22Rv1 (cell line): ENCODE results near the gene SLC48A1.
"Not testable (repeated sequence)": the region's sequence is repeated elsewhere in the genome, so short reads cannot be mapped to it uniquely, and the experiment has no call there.

Experiments used
- H3K27ac ChIP-seq: fragments of 450-650 bp; 2 replicates; pipeline ENCODE4 v1.5.1; 2017
- ZFX ChIP-seq: fragments of 450-650 bp; IDR thresholded peaks from 2 replicates; pipeline ENCODE4 v1.6.1; 2017; ENCODE audit warnings: antibody characterized with exemption, borderline replicate concordance
- TF ChIP-seq, protein P1 (sequence below): fragments of 450-650 bp; IDR thresholded peaks from 2 replicates; pipeline ENCODE4 v1.5.1; 2017; ENCODE audit warnings: mild to moderate bottlenecking

The SLC48A1 gene

DNA sequence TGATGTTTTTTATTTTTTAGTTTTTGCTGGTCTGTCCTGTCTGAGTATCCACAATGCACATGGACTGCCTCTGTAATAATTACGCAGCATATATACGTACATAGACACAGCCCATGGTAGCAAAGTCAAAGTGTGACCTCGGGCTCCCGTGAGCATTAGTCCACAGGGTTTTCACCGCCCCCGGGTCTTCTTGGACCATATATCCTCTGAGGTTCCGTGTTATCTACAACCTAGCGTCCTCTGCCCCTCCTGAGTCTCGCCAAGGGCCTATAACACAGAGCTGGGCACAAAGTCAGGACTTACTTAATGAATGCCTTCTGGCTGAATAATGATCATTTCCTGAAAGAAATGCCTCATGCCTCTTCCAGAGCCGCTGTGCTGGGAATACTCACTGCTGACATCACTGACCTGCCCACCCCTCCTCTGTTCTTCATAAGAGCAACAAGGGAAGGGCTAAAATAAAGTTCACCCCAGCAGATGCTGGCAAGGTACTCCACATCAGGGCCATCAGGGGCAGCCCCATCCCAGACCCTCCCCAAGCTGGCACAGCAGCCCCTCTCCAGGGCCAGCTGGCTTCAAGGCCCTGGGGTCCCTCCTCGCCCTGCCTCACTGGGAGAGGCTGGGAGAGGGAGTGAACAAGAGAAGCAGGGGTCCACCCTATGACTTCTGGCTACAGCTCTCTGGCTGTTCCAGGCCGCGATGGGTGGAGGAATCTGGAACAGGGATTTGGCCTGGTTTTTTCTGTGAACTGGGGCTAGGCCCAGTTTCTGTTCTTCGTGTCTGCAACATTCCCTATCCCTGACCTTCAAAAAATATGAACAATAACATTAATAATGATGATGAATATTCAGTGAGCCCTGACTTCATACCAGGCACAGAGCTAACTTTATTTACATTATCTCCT lies 38.8 kb downstream of the SLC48A1 start:
- TF ChIP-seq, protein P1, sequence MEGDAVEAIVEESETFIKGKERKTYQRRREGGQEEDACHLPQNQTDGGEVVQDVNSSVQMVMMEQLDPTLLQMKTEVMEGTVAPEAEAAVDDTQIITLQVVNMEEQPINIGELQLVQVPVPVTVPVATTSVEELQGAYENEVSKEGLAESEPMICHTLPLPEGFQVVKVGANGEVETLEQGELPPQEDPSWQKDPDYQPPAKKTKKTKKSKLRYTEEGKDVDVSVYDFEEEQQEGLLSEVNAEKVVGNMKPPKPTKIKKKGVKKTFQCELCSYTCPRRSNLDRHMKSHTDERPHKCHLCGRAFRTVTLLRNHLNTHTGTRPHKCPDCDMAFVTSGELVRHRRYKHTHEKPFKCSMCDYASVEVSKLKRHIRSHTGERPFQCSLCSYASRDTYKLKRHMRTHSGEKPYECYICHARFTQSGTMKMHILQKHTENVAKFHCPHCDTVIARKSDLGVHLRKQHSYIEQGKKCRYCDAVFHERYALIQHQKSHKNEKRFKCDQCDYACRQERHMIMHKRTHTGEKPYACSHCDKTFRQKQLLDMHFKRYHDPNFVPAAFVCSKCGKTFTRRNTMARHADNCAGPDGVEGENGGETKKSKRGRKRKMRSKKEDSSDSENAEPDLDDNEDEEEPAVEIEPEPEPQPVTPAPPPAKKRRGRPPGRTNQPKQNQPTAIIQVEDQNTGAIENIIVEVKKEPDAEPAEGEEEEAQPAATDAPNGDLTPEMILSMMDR, result no peak
- no peak overlapping the region for H3K27ac ChIP-seq

GRCh38 chr12:47812797-47813510 lies 39.9 kb downstream of the SLC48A1 start:
- TF ChIP-seq, protein P1, result no peak
- no peak for TF ChIP-seq ZFX
- H3K27ac ChIP-seq, result no peak overlapping the region

DNA sequence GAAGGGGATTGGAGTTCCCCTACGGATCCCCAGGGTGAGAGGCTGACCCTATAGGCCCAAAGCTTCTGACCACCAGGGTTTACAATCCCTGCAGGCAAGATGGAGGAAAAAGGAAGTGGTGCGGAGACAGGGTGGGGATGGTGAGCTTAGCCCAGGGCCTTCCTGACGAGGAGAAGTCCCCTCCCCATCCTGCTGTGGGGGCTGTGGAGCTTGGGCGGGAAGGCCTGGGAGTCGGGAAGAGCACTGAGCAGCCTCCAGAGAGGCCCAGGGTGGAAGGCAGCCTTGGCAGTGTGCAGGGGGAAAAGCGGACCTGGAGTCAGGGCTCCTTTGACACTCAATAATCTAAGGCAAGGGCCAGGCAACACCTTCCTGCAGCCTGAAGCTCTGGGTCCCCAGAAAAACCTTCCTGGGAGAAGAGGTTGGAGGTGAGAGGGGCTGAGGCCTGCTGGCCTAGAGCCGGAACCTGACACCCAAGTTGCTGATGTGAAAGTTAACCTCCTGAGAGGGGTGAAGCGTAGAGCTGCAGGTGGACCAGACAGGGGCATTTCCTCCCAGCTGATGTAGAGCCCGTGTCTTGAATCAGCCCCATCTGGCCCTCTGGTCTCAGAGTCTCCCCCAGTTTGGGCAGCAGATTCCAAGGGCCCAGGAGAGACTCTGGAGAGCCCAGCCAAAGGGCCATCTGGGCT lies 40.6 kb downstream of the SLC48A1 start:
- H3K27ac ChIP-seq, result no peak overlapping the region
- TF ChIP-seq, protein P1, result no peak
- TF ChIP-seq ZFX, result no peak

GRCh38 chr12:47814539-47815170 lies 41.6 kb downstream of the SLC48A1 start:
- no peak for TF ChIP-seq ZFX
- TF ChIP-seq, protein P1, result no peak
- H3K27ac ChIP-seq, result no peak overlapping the region

GRCh38 chr12:47815447-47815846 lies 42.4 kb downstream of the SLC48A1 start:
- H3K27ac ChIP-seq, result not testable (repeated sequence)

DNA sequence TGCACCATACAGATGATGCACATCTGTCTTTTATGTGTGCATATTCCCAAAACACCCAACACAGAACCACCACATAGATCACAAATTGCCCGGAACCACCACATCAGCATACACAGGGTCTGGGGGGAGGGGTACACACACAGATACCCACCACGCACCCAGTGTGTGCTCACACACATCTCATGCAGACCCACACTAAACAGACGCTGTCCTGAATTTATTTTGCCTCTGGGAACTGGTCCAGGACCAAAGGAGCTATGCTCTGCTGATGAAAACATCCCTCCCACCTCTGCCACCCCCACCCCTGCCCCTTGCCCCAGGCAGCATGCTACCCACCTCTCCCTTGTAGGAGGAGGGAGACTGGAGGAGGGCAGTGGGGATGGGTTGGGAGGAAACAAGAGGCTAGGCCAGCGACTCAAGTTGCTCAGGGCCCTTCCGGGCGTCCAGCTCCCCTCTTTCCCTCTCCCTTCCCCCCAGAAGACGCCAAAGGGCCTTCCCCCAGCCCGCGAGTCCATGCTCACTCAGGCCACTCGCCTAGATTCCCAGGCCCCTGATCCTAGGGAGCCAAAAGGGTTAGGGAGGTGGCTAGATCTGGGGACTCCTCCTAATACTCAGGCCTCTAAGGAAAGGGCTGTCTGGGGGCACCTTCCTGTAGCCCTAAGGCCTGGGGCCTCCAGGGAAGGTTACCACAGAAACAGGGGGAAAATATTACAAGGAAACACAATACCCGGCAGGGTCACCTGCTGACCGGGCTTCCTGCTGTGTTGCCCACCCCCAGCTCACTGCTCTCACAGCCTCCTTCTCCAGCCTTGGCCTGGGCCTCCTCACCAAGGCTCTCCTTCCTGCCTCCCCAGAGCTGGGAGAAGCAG lies 43.6 kb downstream of the SLC48A1 start:
- H3K27ac ChIP-seq, result no peak overlapping the region
- TF ChIP-seq ZFX, result no peak
- TF ChIP-seq, protein P1, result no peak
